ENCODE measurements around the gene CALR3.

The CALR3 gene

DNA sequence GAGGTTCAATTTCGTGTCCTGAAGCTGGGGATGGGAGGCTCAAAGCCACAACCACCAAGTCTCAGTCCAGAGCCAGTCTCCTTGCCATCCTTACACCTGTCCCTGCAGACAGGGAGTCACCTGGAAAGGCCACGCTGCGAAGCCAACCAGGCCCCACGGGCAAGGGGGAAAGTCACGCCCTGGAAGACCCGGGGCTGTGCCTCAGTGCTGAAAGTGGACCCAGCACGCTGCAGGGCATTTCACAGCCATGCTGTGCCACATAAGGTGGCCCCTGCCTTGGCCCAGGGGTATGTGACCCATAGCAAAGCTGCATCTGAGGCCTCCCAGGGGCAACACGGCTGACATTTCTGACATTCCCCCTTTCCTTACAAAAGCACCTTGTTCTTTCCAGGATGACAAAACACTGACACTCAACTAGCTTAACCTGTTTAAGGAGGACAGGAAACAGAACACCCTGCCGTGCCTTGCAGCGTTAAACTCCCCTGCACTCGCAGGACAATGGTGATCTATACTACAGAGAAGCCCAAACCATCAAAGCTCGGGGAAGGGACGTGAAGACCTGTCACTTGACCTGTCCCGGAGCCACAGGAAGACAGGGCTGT, 31.5 kb upstream of the CALR3 start:
- Histone ChIP-seq H3K79me2 (ENCODE audit: control insufficient read depth, insufficient read depth, low read length) (no peaks in the 10 kb centered on the region), H4K5ac (ENCODE audit: low read length) (no peak overlapping the region), H2AK5ac (ENCODE audit: low read length) (no peak overlapping the region), H3K27ac (ENCODE audit: low read depth, low read length) (no peak overlapping the region), H3K23ac (ENCODE audit: low read length) (no peak overlapping the region), H3K9ac (ENCODE audit: low read length) (no peak overlapping the region), H3K27me3 (ENCODE audit: insufficient read depth, low read length, poor library complexity) (no peaks in the 10 kb centered on the region), H2BK5ac (ENCODE audit: low read length) (no peak overlapping the region), H3K4me1 (ENCODE audit: control insufficient read depth, low read depth, low read length) (no peaks in the 10 kb centered on the region), H3K79me1 (ENCODE audit: low read length) (peaks cover 2% of the 10 kb centered on the region), H2BK120ac (ENCODE audit: low read depth, low read length) (no peak overlapping the region), H3K4me3 (ENCODE audit: low read length) (no peak overlapping the region), H2BK15ac (replicated peaks; ENCODE audit: low read depth) (no peak overlapping the region), H3K4ac (ENCODE audit: low read depth, low read length) (no peak overlapping the region), H4K8ac (ENCODE audit: low read depth, low read length) (no peak overlapping the region), H3K4me2 (ENCODE audit: low read length) (no peak overlapping the region), H3K56ac (ENCODE audit: low read length) (no peak overlapping the region), H3K36me3 (ENCODE audit: control insufficient read depth, insufficient read depth, low read length) (peaks cover 29% of the 10 kb centered on the region), H3K18ac (ENCODE audit: low read length) (no peak overlapping the region)
- DNase-seq, result no peak
- WGBS (ENCODE audit: extremely low coverage, insufficient coverage, low lambda C conversion rate), result no CpG with 5 or more reads among the region's 14 CpGs

GRCh38 chr19:16525751-16526481, 29.9 kb upstream of the CALR3 start:
- H3K27me3 ChIP-seq (ENCODE audit: insufficient read depth, low read length, poor library complexity), result no peaks in the 10 kb centered on the region
- H3K4ac ChIP-seq (ENCODE audit: low read depth, low read length), result no peak overlapping the region
- no peak for DNase-seq
- H2AK5ac ChIP-seq (ENCODE audit: low read length), result no peak overlapping the region
- no peak overlapping the region for H3K56ac ChIP-seq (ENCODE audit: low read length)
- H2BK120ac ChIP-seq (ENCODE audit: low read depth, low read length), result no peak overlapping the region
- no peaks in the 10 kb centered on the region for H3K79me2 ChIP-seq (ENCODE audit: control insufficient read depth, insufficient read depth, low read length)
- H2BK15ac ChIP-seq (replicated peaks; ENCODE audit: low read depth), result no peak overlapping the region
- no peak overlapping the region for H4K8ac ChIP-seq (ENCODE audit: low read depth, low read length)
- H4K5ac ChIP-seq (ENCODE audit: low read length), result no peak overlapping the region
- WGBS (ENCODE audit: extremely low coverage, insufficient coverage, low lambda C conversion rate), result no CpG with 5 or more reads among the region's 29 CpGs
- H3K36me3 ChIP-seq (ENCODE audit: control insufficient read depth, insufficient read depth, low read length), result peaks cover 26% of the 10 kb centered on the region
- no peak overlapping the region for H3K4me2 ChIP-seq (ENCODE audit: low read length)
- no peak overlapping the region for H3K27ac ChIP-seq (ENCODE audit: low read depth, low read length)
- peaks cover 2% of the 10 kb centered on the region for H3K79me1 ChIP-seq (ENCODE audit: low read length)
- H3K9ac ChIP-seq (ENCODE audit: low read length), result no peak overlapping the region
- no peaks in the 10 kb centered on the region for H3K4me1 ChIP-seq (ENCODE audit: control insufficient read depth, low read depth, low read length)
- no peak overlapping the region for H2BK5ac ChIP-seq (ENCODE audit: low read length)
- H3K4me3 ChIP-seq (ENCODE audit: low read length), result no peak overlapping the region
- no peak overlapping the region for H3K23ac ChIP-seq (ENCODE audit: low read length)
- H3K18ac ChIP-seq (ENCODE audit: low read length), result no peak overlapping the region

DNA sequence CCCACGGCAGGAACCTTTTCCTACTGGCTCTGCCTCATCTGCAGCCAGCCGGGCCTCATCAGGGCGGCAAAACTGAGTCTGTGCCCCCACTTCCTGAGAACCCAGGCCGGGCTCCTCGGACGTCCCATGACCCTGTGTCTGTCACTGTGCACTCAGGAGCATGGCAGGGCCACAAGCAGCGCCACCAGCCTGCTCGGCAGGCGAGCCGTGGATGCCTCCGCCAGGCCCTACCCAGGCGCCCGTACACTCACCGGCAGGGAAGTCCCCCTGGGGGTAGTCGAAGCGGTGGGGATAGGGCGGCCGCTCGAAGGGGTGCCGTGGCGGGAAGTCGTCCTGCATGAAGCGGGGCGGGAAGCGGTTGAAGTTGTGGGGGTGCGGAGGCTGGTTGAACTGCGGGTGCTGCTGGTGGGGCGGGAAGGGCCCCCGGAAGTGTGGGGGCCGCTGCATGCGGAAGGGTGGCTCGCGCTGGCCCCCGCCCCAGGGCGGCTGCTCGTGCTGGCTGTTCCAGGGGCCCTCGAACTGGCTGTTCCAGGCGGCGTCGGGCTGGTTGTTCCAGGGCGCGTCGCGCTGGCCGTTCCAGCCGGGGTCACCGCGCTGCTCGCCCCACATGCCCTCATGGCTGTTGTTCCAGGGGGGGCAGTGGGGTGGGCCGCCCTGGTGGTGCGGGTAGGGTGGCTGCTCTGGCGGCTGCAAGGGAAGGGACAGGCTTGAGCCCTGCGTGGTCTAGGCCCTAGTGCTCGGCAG, 29.2 kb upstream of the CALR3 start:
- no peak overlapping the region for H3K9ac ChIP-seq (ENCODE audit: low read length)
- no CpG with 5 or more reads among the region's 54 CpGs for WGBS (ENCODE audit: extremely low coverage, insufficient coverage, low lambda C conversion rate)

GRCh38 chr19:16522559-16523377, 26.8 kb upstream of the CALR3 start:
- no CpG with 5 or more reads among the region's 25 CpGs for WGBS (ENCODE audit: extremely low coverage, insufficient coverage, low lambda C conversion rate)
- Histone ChIP-seq H3K27ac (ENCODE audit: low read depth, low read length) (no peak overlapping the region), H3K4me3 (ENCODE audit: low read length) (no peak overlapping the region)

More for the DNA sequence above, 29.2 kb upstream of the CALR3 start:
- Histone ChIP-seq H3K79me2 (ENCODE audit: control insufficient read depth, insufficient read depth, low read length) (no peaks in the 10 kb centered on the region), H3K4me1 (ENCODE audit: control insufficient read depth, low read depth, low read length) (no peaks in the 10 kb centered on the region), H2BK5ac (ENCODE audit: low read length) (no peak overlapping the region), H3K4ac (ENCODE audit: low read depth, low read length) (no peak overlapping the region), H3K56ac (ENCODE audit: low read length) (no peak overlapping the region), H3K4me2 (ENCODE audit: low read length) (no peak overlapping the region), H3K18ac (ENCODE audit: low read length) (no peak overlapping the region), H4K8ac (ENCODE audit: low read depth, low read length) (no peak overlapping the region), H2AK5ac (ENCODE audit: low read length) (no peak overlapping the region), H3K27me3 (ENCODE audit: insufficient read depth, low read length, poor library complexity) (no peaks in the 10 kb centered on the region), H4K5ac (ENCODE audit: low read length) (no peak overlapping the region), H2BK15ac (replicated peaks; ENCODE audit: low read depth) (no peak overlapping the region), H3K23ac (ENCODE audit: low read length) (no peak overlapping the region), H2BK120ac (ENCODE audit: low read depth, low read length) (no peak overlapping the region), H3K27ac (ENCODE audit: low read depth, low read length) (no peak overlapping the region), H3K36me3 (ENCODE audit: control insufficient read depth, insufficient read depth, low read length) (peaks cover 25% of the 10 kb centered on the region), H3K4me3 (ENCODE audit: low read length) (no peak overlapping the region), H3K79me1 (ENCODE audit: low read length) (peaks cover 2% of the 10 kb centered on the region)
- DNase-seq, result no peak

DNA sequence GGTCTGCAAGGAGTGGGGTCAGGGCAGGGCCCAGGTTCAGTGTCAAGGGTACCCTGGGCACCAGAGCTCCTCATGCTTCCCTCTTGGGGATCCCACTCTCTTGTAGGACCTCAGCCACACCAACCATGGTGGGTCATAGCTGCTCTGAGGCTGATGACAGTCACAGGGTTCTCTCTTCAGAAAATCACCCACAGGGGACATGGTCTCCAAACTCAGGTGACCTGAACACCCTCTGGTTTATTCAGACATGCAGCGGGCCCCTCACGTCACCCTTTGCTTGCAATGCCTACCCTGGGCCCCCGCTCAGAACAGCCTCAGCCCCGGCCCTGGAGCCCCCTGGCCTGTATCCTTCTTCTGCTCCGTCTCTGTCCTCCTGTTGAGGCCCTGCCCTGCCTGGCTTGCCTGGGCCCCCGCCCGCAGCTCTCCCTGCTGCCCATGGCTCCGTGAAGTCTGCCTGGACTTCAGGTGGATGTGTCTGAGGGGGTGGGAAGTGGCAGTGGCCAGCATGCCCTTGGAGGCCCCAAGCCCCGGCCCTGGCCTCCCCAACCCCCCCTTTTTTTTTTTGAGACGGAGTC, 25.8 kb upstream of the CALR3 start:
- Histone ChIP-seq H3K9ac (ENCODE audit: low read length) (no peak overlapping the region), H3K18ac (ENCODE audit: low read length) (no peak overlapping the region), H2BK120ac (ENCODE audit: low read depth, low read length) (no peak overlapping the region), H2AK5ac (ENCODE audit: low read length) (no peak overlapping the region), H3K27ac (ENCODE audit: low read depth, low read length) (no peak overlapping the region), H3K4me3 (ENCODE audit: low read length) (no peak overlapping the region), H3K56ac (ENCODE audit: low read length) (no peak overlapping the region), H4K5ac (ENCODE audit: low read length) (no peak overlapping the region), H4K8ac (ENCODE audit: low read depth, low read length) (no peak overlapping the region), H3K4me2 (ENCODE audit: low read length) (no peak overlapping the region), H3K23ac (ENCODE audit: low read length) (no peak overlapping the region), H2BK5ac (ENCODE audit: low read length) (no peak overlapping the region), H3K4me1 (ENCODE audit: control insufficient read depth, low read depth, low read length) (no peaks in the 10 kb centered on the region), H3K79me1 (ENCODE audit: low read length) (no peaks in the 10 kb centered on the region), H3K79me2 (ENCODE audit: control insufficient read depth, insufficient read depth, low read length) (no peaks in the 10 kb centered on the region), H3K4ac (ENCODE audit: low read depth, low read length) (no peak overlapping the region), H2BK15ac (replicated peaks; ENCODE audit: low read depth) (no peak overlapping the region), H3K36me3 (ENCODE audit: control insufficient read depth, insufficient read depth, low read length) (peaks cover 22% of the 10 kb centered on the region), H3K27me3 (ENCODE audit: insufficient read depth, low read length, poor library complexity) (no peaks in the 10 kb centered on the region)
- no CpG with 5 or more reads among the region's 10 CpGs for WGBS (ENCODE audit: extremely low coverage, insufficient coverage, low lambda C conversion rate)
- no peak for DNase-seq

More at GRCh38 chr19:16522559-16523377, 26.8 kb upstream of the CALR3 start:
- no peak overlapping the region for H3K18ac ChIP-seq (ENCODE audit: low read length)
- H3K27me3 ChIP-seq (ENCODE audit: insufficient read depth, low read length, poor library complexity), result no peaks in the 10 kb centered on the region
- no peaks in the 10 kb centered on the region for H3K4me1 ChIP-seq (ENCODE audit: control insufficient read depth, low read depth, low read length)
- H2BK5ac ChIP-seq (ENCODE audit: low read length), result no peak overlapping the region
- no peak for DNase-seq
- no peak overlapping the region for H4K8ac ChIP-seq (ENCODE audit: low read depth, low read length)
- no peaks in the 10 kb centered on the region for H3K79me2 ChIP-seq (ENCODE audit: control insufficient read depth, insufficient read depth, low read length)
- H2BK120ac ChIP-seq (ENCODE audit: low read depth, low read length), result no peak overlapping the region
- no peak overlapping the region for H3K9ac ChIP-seq (ENCODE audit: low read length)
- no peak overlapping the region for H2AK5ac ChIP-seq (ENCODE audit: low read length)
- H3K4me2 ChIP-seq (ENCODE audit: low read length), result no peak overlapping the region
- no peak overlapping the region for H2BK15ac ChIP-seq (replicated peaks; ENCODE audit: low read depth)
- H3K56ac ChIP-seq (ENCODE audit: low read length), result no peak overlapping the region
- peaks cover under 1% of the 10 kb centered on the region for H3K79me1 ChIP-seq (ENCODE audit: low read length)
- H4K5ac ChIP-seq (ENCODE audit: low read length), result no peak overlapping the region
- H3K23ac ChIP-seq (ENCODE audit: low read length), result no peak overlapping the region
- H3K4ac ChIP-seq (ENCODE audit: low read depth, low read length), result no peak overlapping the region
- peaks cover 22% of the 10 kb centered on the region for H3K36me3 ChIP-seq (ENCODE audit: control insufficient read depth, insufficient read depth, low read length)

Measured in mesendoderm (in vitro differentiated cells).